ENCODE data around the gene AP1G2. TPM values are rescaled to one million over a fixed set of nuclear protein-coding genes. Genes with fewer than 3 reads are reported as not detected.

Gene AP1G2
- total RNA-seq, 1 donor from 2014 or later, result 373 TPM

GRCh38 chr14:23572836-23573235, 5.2 kb upstream of the AP1G2 start:
- POLR2A ChIA-PET, result no interaction called here
- intact Hi-C loops (cut with micrococcal nuclease), result no loop called here
- TF ChIP-seq, protein P1, sequence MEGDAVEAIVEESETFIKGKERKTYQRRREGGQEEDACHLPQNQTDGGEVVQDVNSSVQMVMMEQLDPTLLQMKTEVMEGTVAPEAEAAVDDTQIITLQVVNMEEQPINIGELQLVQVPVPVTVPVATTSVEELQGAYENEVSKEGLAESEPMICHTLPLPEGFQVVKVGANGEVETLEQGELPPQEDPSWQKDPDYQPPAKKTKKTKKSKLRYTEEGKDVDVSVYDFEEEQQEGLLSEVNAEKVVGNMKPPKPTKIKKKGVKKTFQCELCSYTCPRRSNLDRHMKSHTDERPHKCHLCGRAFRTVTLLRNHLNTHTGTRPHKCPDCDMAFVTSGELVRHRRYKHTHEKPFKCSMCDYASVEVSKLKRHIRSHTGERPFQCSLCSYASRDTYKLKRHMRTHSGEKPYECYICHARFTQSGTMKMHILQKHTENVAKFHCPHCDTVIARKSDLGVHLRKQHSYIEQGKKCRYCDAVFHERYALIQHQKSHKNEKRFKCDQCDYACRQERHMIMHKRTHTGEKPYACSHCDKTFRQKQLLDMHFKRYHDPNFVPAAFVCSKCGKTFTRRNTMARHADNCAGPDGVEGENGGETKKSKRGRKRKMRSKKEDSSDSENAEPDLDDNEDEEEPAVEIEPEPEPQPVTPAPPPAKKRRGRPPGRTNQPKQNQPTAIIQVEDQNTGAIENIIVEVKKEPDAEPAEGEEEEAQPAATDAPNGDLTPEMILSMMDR (IDR thresholded peaks at IDR 0.05), result no peak
- no peaks in the 10 kb centered on the region for H3K9me3 Mint-ChIP-seq
- no peaks in the 10 kb centered on the region for H3K36me3 Mint-ChIP-seq (ENCODE audit: low read depth)
- H3K4me1 Mint-ChIP-seq, result peaks cover 23% of the 10 kb centered on the region
- DNase-seq (no peak), ATAC-seq (ENCODE audit: low read depth) (no peak)
- CTCF ChIA-PET, result no interaction called here
- H3K4me3 Mint-ChIP-seq, result no peak overlapping the region
- no peak overlapping the region for H3K27ac Mint-ChIP-seq
- H3K27me3 Mint-ChIP-seq, result peaks cover 37% of the 10 kb centered on the region

- peaks cover 2% of the 10 kb centered on the region for H3K36me3 Mint-ChIP-seq (ENCODE audit: low read depth)
- CTCF ChIA-PET, result no interaction called here
- no peak overlapping the region for H3K27ac Mint-ChIP-seq
- no peaks in the 10 kb centered on the region for H3K9me3 Mint-ChIP-seq
- ATAC-seq (ENCODE audit: low read depth), result no peak
- DNase-seq, result no peak
- H3K27me3 Mint-ChIP-seq, result peaks cover 37% of the 10 kb centered on the region
- TF ChIP-seq, protein P1 (IDR thresholded peaks at IDR 0.05), result no peak
- H3K4me1 Mint-ChIP-seq, result peaks cover 27% of the 10 kb centered on the region
- POLR2A ChIA-PET, result no interaction called here
- intact Hi-C loops (cut with micrococcal nuclease), result no loop called here
- H3K4me3 Mint-ChIP-seq, result no peak overlapping the region
These were observed 4.9 kb upstream of the AP1G2 start for GRCh38 chr14:23572524-23572828.

DNA sequence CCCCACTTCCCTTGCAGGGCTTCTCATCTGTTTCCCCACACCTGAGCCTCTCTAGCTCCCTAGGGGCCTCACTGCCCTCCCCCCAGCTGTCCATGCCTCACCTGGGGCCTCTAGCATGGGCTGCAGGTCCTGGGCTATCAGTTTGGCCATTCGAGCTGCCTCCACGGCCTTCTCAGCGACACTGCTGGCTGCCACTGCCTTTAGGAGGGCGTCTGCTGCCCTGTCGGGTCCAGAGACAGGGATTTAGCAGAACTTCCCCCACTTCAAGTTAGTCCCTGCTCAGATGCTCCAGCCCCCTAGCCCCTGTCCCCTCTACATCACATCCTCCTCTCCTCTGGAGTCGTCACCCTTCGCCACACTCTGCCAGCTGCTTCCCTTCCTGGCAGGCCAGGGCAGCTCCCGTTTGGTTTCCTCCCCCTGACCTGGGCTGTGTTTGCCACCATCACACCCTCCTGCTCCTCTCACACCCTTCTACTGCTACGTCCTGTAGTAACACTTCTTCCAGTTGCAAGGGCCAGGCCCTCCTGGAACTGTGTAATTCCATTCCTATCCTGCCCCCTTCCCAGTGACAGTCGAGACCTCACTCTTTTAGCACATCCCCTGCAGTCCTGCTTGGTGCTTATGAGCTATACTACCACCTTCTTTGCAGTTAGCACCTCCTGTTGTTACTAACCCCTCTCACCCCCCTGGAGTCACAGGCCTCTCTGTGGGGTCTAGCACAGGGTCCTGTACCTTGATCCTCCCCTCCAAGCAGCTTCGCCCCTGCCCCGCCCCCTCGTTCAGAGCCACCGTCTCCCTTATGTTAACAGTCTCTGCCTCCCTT, 4.3 kb upstream of the AP1G2 start:
- ChIA-PET POLR2A (no interaction called here), CTCF (no interaction called here)
- intact Hi-C loops (cut with micrococcal nuclease), result no loop called here
- Mint-ChIP-seq H3K4me1 (peaks cover 26% of the 10 kb centered on the region), H3K27ac (no peak overlapping the region), H3K9me3 (no peaks in the 10 kb centered on the region), H3K36me3 (ENCODE audit: low read depth) (peaks cover 6% of the 10 kb centered on the region), H3K4me3 (no peak overlapping the region), H3K27me3 (peaks cover 36% of the 10 kb centered on the region)
- no peak for DNase-seq
- TF ChIP-seq, protein P1 (IDR thresholded peaks at IDR 0.05), result no peak
- no peak for ATAC-seq (ENCODE audit: low read depth)

GRCh38 chr14:23570806-23571483, 3.4 kb upstream of the AP1G2 start:
- TF ChIP-seq, protein P1 (IDR thresholded peaks at IDR 0.05), result no peak
- Mint-ChIP-seq H3K36me3 (ENCODE audit: low read depth) (peaks cover 9% of the 10 kb centered on the region), H3K27ac (no peak overlapping the region), H3K4me1 (peaks cover 26% of the 10 kb centered on the region), H3K27me3 (peaks cover 29% of the 10 kb centered on the region), H3K9me3 (no peaks in the 10 kb centered on the region), H3K4me3 (no peak overlapping the region)
- CTCF ChIA-PET, result no interaction called here
- no peak for DNase-seq
- intact Hi-C loops (cut with micrococcal nuclease), result no loop called here
- POLR2A ChIA-PET, result interaction anchor here (1.0 kb wide), 1 partner anchor 10 kb away, joined by 7 read pairs; no protein-coding TSS in a partner anchor
- no peak for ATAC-seq (ENCODE audit: low read depth)

- Mint-ChIP-seq H3K4me3 (no peak overlapping the region), H3K27me3 (peaks cover 19% of the 10 kb centered on the region), H3K36me3 (ENCODE audit: low read depth) (peaks cover 21% of the 10 kb centered on the region), H3K27ac (no peak overlapping the region), H3K4me1 (peaks cover 27% of the 10 kb centered on the region), H3K9me3 (no peaks in the 10 kb centered on the region)
- no peak for DNase-seq
- TF ChIP-seq, protein P1 (IDR thresholded peaks at IDR 0.05), result no peak
- intact Hi-C loops (cut with micrococcal nuclease), result no loop called here
- ChIA-PET POLR2A (no interaction called here), CTCF (interaction anchor here (1.3 kb wide), 1 partner anchor 10 kb away, joined by 3 read pairs; no protein-coding TSS in a partner anchor)
- ATAC-seq (ENCODE audit: low read depth), result no peak
These were observed 2.0 kb upstream of the AP1G2 start for GRCh38 chr14:23569443-23570151.
